WERI-Rb-1 (cell line): ENCODE measurements around the gene ZNF518A.

Source experiments
- DNase-seq: peaks from one replicate; pipeline ENCODE4 v3.0.0-alpha.2; 2020
- H3K27ac ChIP-seq: fragments of 250-450 bp; sonication (Bioruptor Pico); 2 replicates; pipeline ENCODE4 v1.5.1; 2020; ENCODE audit warnings: mild to moderate bottlenecking, moderate library complexity
- H3K27me3 ChIP-seq: fragments of 250-450 bp; sonication (Bioruptor Pico); 2 replicates; pipeline ENCODE4 v1.5.1; 2021; ENCODE audit warnings: mild to moderate bottlenecking, low read depth, moderate library complexity; ENCODE audit not compliant: insufficient read depth, severe bottlenecking
- H3K36me3 ChIP-seq: fragments of 250-450 bp; sonication (Bioruptor Pico); 2 replicates; pipeline ENCODE4 v1.5.1; 2020; ENCODE audit warnings: mild to moderate bottlenecking, moderate library complexity
- H3K4me3 ChIP-seq: 2 replicates; pipeline ENCODE4 v1.5.1; 2011; ENCODE audit warnings: low read depth, mild to moderate bottlenecking, control low read depth, low read length
- H3K9me3 ChIP-seq: fragments of 250-450 bp; sonication (Bioruptor Pico); 2 replicates; pipeline ENCODE4 v1.5.1; 2021; ENCODE audit warnings: mild to moderate bottlenecking, moderate library complexity; ENCODE audit not compliant: severe bottlenecking
- CTCF ChIP-seq: IDR thresholded peaks from 2 replicates; pipeline ENCODE4 v1.5.1; 2011; ENCODE audit warnings: low read depth, mild to moderate bottlenecking, control low read depth, inconsistent platforms, low read length

Gene ZNF518A

GRCh38 chr10:96201525-96201924 lies 71.4 kb downstream of the ZNF518A start:
- TF ChIP-seq CTCF = no peak
- no peak for DNase-seq
- H3K36me3 ChIP-seq = no peaks in the 10 kb centered on the region
- H3K4me3 ChIP-seq = no peak overlapping the region
- H3K9me3 ChIP-seq = no peaks in the 10 kb centered on the region
- no peak overlapping the region for H3K27ac ChIP-seq
- no peaks in the 10 kb centered on the region for H3K27me3 ChIP-seq

GRCh38 chr10:96205580-96205979 lies 75.5 kb downstream of the ZNF518A start:
- Histone ChIP-seq H3K27me3 (no peaks in the 10 kb centered on the region), H3K4me3 (no peak overlapping the region), H3K36me3 (no peaks in the 10 kb centered on the region), H3K9me3 (no peaks in the 10 kb centered on the region), H3K27ac (no peak overlapping the region)
- no peak for TF ChIP-seq CTCF
- no peak for DNase-seq

- no peak for DNase-seq
- no peaks in the 10 kb centered on the region for H3K27me3 ChIP-seq
- no peaks in the 10 kb centered on the region for H3K9me3 ChIP-seq
- H3K4me3 ChIP-seq = no peak overlapping the region
- no peak for TF ChIP-seq CTCF
- H3K27ac ChIP-seq = 0 out of 2 replicates have a peak overlapping the region, but pooled peaks have one; percentile 12
- no peaks in the 10 kb centered on the region for H3K36me3 ChIP-seq
Observed at GRCh38 chr10:96208271-96208670, 78.2 kb downstream of the ZNF518A start.

- H3K27ac ChIP-seq = no peak overlapping the region
- no peak for TF ChIP-seq CTCF
Observed at GRCh38 chr10:96208946-96209345, 78.8 kb downstream of the ZNF518A start.

GRCh38 chr10:96211764-96212163 lies 81.7 kb downstream of the ZNF518A start:
- no peaks in the 10 kb centered on the region for H3K27me3 ChIP-seq
- no peak for TF ChIP-seq CTCF
- H3K36me3 ChIP-seq = no peaks in the 10 kb centered on the region
- no peak for DNase-seq
- no peaks in the 10 kb centered on the region for H3K9me3 ChIP-seq
- H3K27ac ChIP-seq = no peak overlapping the region
- no peak overlapping the region for H3K4me3 ChIP-seq

More at GRCh38 chr10:96208946-96209345, 78.8 kb downstream of the ZNF518A start:
- H3K36me3 ChIP-seq = no peaks in the 10 kb centered on the region
- H3K4me3 ChIP-seq = no peak overlapping the region
- no peaks in the 10 kb centered on the region for H3K27me3 ChIP-seq
- no peak for DNase-seq
- H3K9me3 ChIP-seq = no peaks in the 10 kb centered on the region

GRCh38 chr10:96212911-96213310 lies 82.8 kb downstream of the ZNF518A start:
- Histone ChIP-seq H3K9me3 (no peaks in the 10 kb centered on the region), H3K4me3 (no peak overlapping the region), H3K27ac (no peak overlapping the region), H3K27me3 (no peaks in the 10 kb centered on the region), H3K36me3 (no peaks in the 10 kb centered on the region)
- TF ChIP-seq CTCF = no peak
- no peak for DNase-seq
